GM10266 (cell line): ENCODE results near the gene KRTAP10-6.
"Not testable (repeated sequence)": the region's sequence is repeated elsewhere in the genome, so short reads cannot be mapped to it uniquely, and the experiment has no call there.

ENCODE experiments used
- DNase-seq: peaks from one replicate; pipeline ENCODE4 v3.0.0; 2012; ENCODE audit errors: extremely low spot score
- CTCF ChIP-seq: IDR thresholded peaks from 2 replicates; pipeline ENCODE4 v1.5.1; 2012; ENCODE audit warnings: mild to moderate bottlenecking, low read depth; ENCODE audit not compliant: control insufficient read depth, insufficient read depth; ENCODE audit errors: missing control alignments

Gene KRTAP10-6

GRCh38 chr21:44599264-44600029 is 7.1 kb upstream of the KRTAP10-6 start:
- DNase-seq: no peak
- TF ChIP-seq CTCF: no peak

- TF ChIP-seq CTCF: no peak
- no peak for DNase-seq
Observed at GRCh38 chr21:44598061-44598460, 5.8 kb upstream of the KRTAP10-6 start.

- TF ChIP-seq CTCF: no peak
- DNase-seq: no peak
Observed at GRCh38 chr21:44596068-44596725, 3.9 kb upstream of the KRTAP10-6 start.

- no peak for TF ChIP-seq CTCF
- DNase-seq: no peak
Observed at GRCh38 chr21:44595524-44595923, 3.2 kb upstream of the KRTAP10-6 start.

GRCh38 chr21:44594406-44594916 is 2.2 kb upstream of the KRTAP10-6 start:
- no peak for DNase-seq
- TF ChIP-seq CTCF: no peak

- DNase-seq: no peak
- TF ChIP-seq CTCF: no peak
Observed at GRCh38 chr21:44593598-44594405, 1.5 kb upstream of the KRTAP10-6 start.

- not testable (repeated sequence) for DNase-seq
Observed at GRCh38 chr21:44591801-44592130, 539 bp downstream of the KRTAP10-6 start.

- not testable (repeated sequence) for DNase-seq
Observed at GRCh38 chr21:44590897-44591800, 1.2 kb downstream of the KRTAP10-6 start.
